GM19193 (cell line): Measurements from ENCODE around the gene SALL2.

ENCODE experiments used
- POLR2A ChIP-seq: IDR thresholded peaks from 4 replicates; pipeline ENCODE4 v1.6.1; 2011; ENCODE audit not compliant: insufficient read depth, insufficient read length; ENCODE audit errors: extremely low read depth

Gene SALL2

DNA sequence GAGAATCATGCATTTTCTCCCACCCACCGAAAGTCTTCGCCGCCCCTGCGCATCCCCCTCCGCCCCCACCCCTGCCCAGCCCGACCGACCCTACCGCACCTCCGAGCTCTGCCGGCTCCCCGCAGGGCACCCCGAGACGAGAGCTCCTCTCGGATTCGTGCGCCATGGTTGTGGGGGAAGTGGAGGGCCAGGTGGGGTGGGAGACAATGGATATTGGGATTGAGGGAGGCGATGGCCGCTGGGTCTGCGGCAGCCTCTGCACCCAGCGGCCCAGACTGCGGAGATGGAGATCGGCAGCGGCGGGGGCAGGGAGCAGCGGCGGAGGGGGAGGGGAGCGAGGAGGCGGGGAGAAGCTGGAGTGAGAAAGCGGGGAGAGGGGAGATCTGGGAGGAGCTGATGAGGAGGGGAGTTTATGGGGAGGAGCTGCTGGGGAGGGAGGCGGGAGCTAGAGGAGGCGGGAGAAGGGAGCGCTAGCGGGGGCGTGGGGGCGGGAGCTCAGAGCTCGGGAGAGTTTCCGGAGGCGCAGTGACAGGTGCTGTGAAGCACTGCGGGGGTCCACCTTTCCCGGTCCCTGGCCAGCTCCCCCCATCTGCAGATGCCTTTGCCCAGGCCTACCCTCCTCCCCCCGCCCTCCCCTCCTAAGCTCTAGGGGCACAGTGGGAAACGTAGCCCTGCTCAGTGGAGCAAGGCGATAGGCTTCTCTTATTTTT is at the start of gene SALL2:
Gene SALL2 (minus strand): TSS at position 385 of the 710 bp plus-strand sequence. CDS start 219 bp downstream, at position 166.
- TF ChIP-seq POLR2A: no peak

GRCh38 chr14:21575661-21576060 is 49.5 kb upstream of the SALL2 start:
- no peak for TF ChIP-seq POLR2A

DNA sequence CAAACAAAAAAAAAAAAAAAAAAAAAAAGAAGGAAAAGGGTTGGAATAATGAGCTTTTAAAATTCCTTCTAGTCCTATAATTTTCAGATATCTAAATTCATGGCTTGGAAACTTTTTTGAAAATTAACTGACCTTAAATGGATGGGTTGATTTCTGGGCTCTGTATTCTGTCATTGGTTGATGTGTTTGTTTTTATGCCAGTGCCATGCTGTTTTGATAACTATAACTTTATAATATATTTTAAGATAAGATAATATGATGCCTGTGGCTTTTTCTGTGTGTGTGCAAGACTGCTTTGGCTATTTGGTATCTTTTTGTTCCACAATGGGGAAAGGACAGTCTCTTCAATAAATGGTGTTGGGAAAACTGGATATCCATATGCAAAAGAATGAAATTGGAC is 46.5 kb upstream of the SALL2 start:
- no peak for TF ChIP-seq POLR2A

- no peak for TF ChIP-seq POLR2A
Observed at GRCh38 chr14:21558703-21559170, 32.6 kb upstream of the SALL2 start.

GRCh38 chr14:21557084-21557901 is 31.1 kb upstream of the SALL2 start:
- TF ChIP-seq POLR2A: no peak

GRCh38 chr14:21556378-21557083 is 30.4 kb upstream of the SALL2 start:
- TF ChIP-seq POLR2A: no peak

GRCh38 chr14:21553266-21553665 is 27.1 kb upstream of the SALL2 start:
- no peak for TF ChIP-seq POLR2A

GRCh38 chr14:21543963-21544362 is 17.8 kb upstream of the SALL2 start:
- TF ChIP-seq POLR2A: no peak

DNA sequence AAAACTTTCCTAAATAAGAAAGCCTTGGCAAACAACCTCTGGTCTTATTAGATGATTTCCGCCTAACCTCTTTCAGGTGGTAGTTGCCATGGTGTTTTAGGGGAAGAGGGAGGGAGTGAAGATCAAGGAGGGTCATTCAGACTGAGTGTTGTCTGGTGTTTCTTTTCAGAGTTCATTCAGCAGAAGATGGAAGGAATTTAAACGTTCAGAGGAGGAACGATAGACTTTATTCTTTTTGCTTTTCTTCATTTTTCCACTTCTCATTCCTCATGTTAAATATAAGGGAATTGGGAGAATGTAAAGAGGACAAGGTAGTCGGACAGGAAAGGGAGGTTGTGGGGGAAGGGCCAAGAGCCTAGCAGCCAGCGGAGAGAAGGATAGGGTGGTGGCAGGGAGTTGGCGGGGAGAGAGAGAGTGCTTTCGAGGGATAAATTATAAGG is 17.4 kb upstream of the SALL2 start:
- no peak for TF ChIP-seq POLR2A

DNA sequence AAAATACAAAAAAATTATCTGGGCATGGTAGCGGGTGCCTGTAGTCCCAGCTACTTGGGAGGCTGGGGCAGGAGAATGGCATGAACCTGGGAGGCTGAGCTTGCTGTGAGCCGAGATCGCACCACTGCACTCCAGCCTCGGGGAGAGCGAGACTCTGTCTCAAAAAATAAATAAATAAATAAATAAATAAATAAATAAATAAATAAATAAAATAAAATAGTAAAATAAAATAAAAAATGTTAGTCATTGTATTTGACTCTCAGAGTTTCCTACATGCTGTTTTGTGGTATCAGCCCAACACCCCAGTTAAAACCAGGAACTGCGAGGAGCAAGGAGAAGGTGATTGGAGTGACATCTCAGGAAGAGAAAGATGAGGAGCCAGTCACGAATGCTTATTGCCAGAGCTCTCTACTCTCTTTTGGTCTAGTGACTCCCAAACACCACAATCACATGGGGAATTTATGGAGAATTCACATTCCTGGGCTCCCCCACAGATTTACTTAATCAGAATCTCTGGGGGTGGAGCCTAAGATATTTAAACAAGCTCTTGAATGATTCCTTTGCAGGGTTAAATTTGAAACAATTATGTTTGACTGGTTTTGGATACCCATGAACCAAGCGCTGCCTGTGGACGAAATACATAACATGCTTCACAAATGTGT is 15.4 kb upstream of the SALL2 start:
- TF ChIP-seq POLR2A: no peak

GRCh38 chr14:21539189-21539940 is 13.2 kb upstream of the SALL2 start:
- no peak for TF ChIP-seq POLR2A

GRCh38 chr14:21537090-21537424 is 10.9 kb upstream of the SALL2 start:
- no peak for TF ChIP-seq POLR2A

DNA sequence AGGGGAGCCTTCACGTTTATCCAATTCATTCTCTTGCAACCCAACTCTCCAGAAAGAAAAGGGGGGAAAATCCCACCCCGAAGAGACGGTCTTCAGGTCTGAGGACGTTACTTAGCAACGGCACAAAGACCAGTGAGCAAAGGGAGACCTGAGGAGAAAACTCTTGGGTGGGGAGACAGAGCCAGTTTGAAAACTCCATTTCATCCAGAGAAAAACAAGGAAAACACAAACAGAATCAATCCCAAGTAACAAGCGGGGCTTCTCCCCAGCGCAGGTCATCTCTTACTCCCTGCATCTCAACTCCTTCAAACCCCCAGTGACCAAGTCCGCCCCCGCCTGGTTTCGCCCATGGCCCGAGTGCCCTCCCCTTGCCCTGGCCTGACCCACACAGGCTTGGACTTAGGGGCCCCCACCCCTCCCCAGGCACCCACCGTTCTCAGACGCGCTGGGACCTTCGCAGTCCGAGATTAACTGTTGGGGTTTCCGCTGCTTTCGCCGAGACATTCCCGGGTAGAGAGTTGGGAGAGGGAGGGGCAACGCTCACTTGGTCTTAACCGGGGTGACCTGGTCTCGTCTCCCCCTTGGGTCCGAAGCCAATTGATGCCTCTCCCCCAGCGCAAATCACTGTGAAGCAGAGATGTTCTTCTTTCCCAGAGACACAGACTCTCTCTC is 10.4 kb upstream of the SALL2 start:
- no peak for TF ChIP-seq POLR2A
